Kidney (tissue), 14 donors: Measurements from ENCODE around the gene RNF112. TPM values are rescaled to one million over a fixed set of nuclear protein-coding genes. Genes with fewer than 3 reads are reported as not detected.

Experiments
- DNase-seq, 5 donors: peaks; one replicate each; pipeline ENCODE4 v3.0.0-alpha.2; 2013 to 2020
- FAIRE-seq: peaks from 2 replicates; lab custom pipeline; 2012; peaks lifted over from hg19 to GRCh38; lab: Jason Lieb, UNC
- H3K27ac ChIP-seq, 2 donors: one replicate each; pipeline ENCODE4 v1.7.0; 2013; ENCODE audit warnings: low read depth in 2 of 2, low read length in 2 of 2, inconsistent platforms in 1 of 2
- H3K27me3 ChIP-seq: one replicate; pipeline ENCODE4 v1.7.1; 2013; ENCODE audit warnings: low read length, inconsistent platforms; ENCODE audit not compliant: control insufficient read depth, insufficient read depth
- H3K36me3 ChIP-seq, 3 donors: one replicate each; pipeline versions ENCODE4 v1.7.0 to v1.7.1; 2013; ENCODE audit warnings: low read length in 3 of 3, control low read depth in 1 of 3, inconsistent platforms in 1 of 3; ENCODE audit not compliant: insufficient read depth in 3 of 3, control insufficient read depth in 2 of 3
- H3K4me1 ChIP-seq, 3 donors: one replicate each; pipeline versions ENCODE4 v1.7.0 to v1.7.1; 2013; ENCODE audit warnings: low read length in 3 of 3, inconsistent platforms in 1 of 3, low read depth in 1 of 3; ENCODE audit not compliant: control insufficient read depth in 2 of 3, insufficient read depth in 2 of 3
- H3K4me3 ChIP-seq, 3 donors: one replicate each; pipeline versions ENCODE4 v1.7.0 to v1.8.1; 2013; ENCODE audit warnings: low read length in 3 of 3, control low read depth in 1 of 3, inconsistent platforms in 1 of 3
- H3K9ac ChIP-seq, 3 donors: one replicate each; pipeline versions ENCODE4 v1.7.0 to v1.7.1; 2013; ENCODE audit warnings: low read length in 3 of 3, control low read depth in 1 of 3, inconsistent platforms in 1 of 3
- H3K9me3 ChIP-seq, 3 donors: one replicate each; pipeline versions ENCODE4 v1.7.0 to v1.7.1; 2013; ENCODE audit warnings: low read length in 3 of 3, control low read depth in 1 of 3, inconsistent platforms in 1 of 3; ENCODE audit not compliant: control insufficient read depth in 2 of 3, insufficient read depth in 1 of 3
- intact Hi-C: fragments of 100-400 bp; cut with DNase I; formaldehyde crosslinking; loops from one replicate; pipeline ENCODE4 v1.11.1; 2022
- polyA plus RNA-seq: library from polyadenylated mRNA; stranded (reverse); fragments of 350-450 nt; fragmentation: Illumina TruSeq; extraction: RNeasy Lipid Tissue Mini Kit (QIAGEN cat#74804); gene quantifications from one replicate; pipeline ENCODE4 v1.2.3, GENCODE V29; 2014; ENCODE audit warnings: low read depth, low replicate concordance; ENCODE audit not compliant: insufficient read depth
- total RNA-seq: library from RNA; stranded (reverse); fragmentation: NEBNext Ultra II Directional; extraction: Animal tissue kit (Norgen Biotek cat#: 25700); gene quantifications from one replicate; pipeline ENCODE4 v1.2.1, GENCODE V29; 2021
- TF ChIP-seq, protein P1 (sequence below): IDR thresholded peaks from 3 replicates; pipeline ENCODE4 v1.5.1; 2012; ENCODE audit warnings: mild to moderate bottlenecking, moderate library complexity, borderline replicate concordance; ENCODE audit not compliant: insufficient read depth; ENCODE audit errors: extremely low read depth
- donor health status: control.
- donor health status: control.
- donor health status: control.
- donor health status: control.
- donor health status: control.
- donor health status: DM: yes; HTN: yes; CAD: no.
- donor health status: Normal renal cell carcinoma (clear cell type).

RNF112 gene
- total and polyA plus RNA-seq, 2 donors from 2014 or later: 0.99 to 7.3 TPM

GRCh38 chr17:19386974-19387920, 23.8 kb upstream of the RNF112 start, which contains the start of gene MFAP4:
MFAP4 (minus strand) TSS chr17:19387190; CDS start chr17:19387155, 35 bp downstream.
- intact Hi-C loops: no loop called here
- Histone ChIP-seq H3K9ac (peak within 1 kb of the TSS in 1 of 3 donors; percentile 43), H3K4me3 (peak within 1 kb of the TSS in 1 of 3 donors; percentile 67), H3K9me3 (no peaks in the 10 kb centered on the region), H3K27ac (peak within 1 kb of the TSS; percentile 67 to 78), H3K36me3 (peaks cover 0 to 9% (median 8%) of the 10 kb centered on the region in 3 donors), H3K4me1 (peaks cover 0 to 23% (median 4%) of the 10 kb centered on the region in 3 donors), H3K27me3 (no peaks in the 10 kb centered on the region)
- FAIRE-seq: no peak
- peak; percentile 92 to 96 (median 92) for DNase-seq
- TF ChIP-seq, protein P1, sequence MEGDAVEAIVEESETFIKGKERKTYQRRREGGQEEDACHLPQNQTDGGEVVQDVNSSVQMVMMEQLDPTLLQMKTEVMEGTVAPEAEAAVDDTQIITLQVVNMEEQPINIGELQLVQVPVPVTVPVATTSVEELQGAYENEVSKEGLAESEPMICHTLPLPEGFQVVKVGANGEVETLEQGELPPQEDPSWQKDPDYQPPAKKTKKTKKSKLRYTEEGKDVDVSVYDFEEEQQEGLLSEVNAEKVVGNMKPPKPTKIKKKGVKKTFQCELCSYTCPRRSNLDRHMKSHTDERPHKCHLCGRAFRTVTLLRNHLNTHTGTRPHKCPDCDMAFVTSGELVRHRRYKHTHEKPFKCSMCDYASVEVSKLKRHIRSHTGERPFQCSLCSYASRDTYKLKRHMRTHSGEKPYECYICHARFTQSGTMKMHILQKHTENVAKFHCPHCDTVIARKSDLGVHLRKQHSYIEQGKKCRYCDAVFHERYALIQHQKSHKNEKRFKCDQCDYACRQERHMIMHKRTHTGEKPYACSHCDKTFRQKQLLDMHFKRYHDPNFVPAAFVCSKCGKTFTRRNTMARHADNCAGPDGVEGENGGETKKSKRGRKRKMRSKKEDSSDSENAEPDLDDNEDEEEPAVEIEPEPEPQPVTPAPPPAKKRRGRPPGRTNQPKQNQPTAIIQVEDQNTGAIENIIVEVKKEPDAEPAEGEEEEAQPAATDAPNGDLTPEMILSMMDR: no peak

GRCh38 chr17:19387921-19388521, 23.0 kb upstream of the RNF112 start:
- FAIRE-seq: no peak
- H3K9me3 ChIP-seq: no peaks in the 10 kb centered on the region

DNA sequence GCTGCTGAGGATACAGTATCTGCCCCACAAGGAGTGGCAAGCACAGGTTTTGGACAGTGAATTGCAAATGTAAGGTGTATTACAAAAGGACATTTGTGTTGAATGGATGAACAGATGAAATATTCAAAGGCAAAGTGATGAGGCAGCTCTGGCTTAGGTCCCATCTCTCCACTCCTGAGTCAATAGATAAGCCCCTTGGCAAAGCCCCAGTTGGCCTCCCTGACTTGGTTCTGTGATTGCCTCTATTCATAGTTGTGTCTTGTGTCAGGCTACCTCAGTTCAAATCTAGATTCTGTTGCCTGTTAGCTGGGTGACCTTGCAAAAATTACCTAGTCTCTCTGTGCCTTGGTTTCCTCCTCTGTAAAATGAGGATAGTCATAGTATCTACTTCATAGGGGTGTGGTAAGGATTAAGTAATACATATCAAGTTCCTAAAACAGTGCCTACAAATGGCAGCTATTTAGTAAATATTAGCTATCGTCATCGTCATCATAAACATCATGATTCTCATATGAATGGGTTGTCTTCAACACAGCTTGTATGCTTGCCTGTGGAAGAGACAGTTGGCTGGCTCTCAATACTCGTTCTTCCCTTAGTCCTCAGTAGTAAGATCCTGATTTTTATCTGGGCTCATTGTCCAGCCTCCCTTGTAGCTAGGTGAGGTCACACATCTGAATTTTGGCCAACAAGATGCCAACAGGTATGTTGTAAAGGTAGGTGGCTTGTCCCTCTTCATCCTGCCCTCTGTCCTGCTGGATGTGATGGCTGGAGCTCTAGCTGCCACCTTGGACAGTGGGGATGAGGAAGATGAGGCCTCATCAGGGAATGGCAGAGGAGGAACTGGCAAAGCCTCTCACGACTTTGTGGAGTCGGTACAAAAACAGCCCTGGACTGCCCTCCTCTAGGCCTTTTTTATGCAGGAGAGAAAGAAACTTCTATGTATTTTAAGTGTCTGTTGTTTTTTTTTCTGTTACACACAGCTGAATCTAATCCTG, 21.9 kb upstream of the RNF112 start:
- DNase-seq (peak in 2 of 5 donors; percentile 2 to 15), FAIRE-seq (no peak)
- H3K4me1 ChIP-seq: peaks cover 0 to 21% (median 4%) of the 10 kb centered on the region in 3 donors
- H3K4me3 ChIP-seq: no peak overlapping the region
- TF ChIP-seq, protein P1: no peak
- H3K27me3 ChIP-seq: no peaks in the 10 kb centered on the region
- H3K9me3 ChIP-seq: no peaks in the 10 kb centered on the region
- peak overlapping the region in 1 of 2 donors; percentile 60 for H3K27ac ChIP-seq
- intact Hi-C loops: no loop called here
- peaks cover 0 to 1% (median 0%) of the 10 kb centered on the region in 3 donors for H3K36me3 ChIP-seq
- no peak overlapping the region for H3K9ac ChIP-seq

More at GRCh38 chr17:19387921-19388521, 23.0 kb upstream of the RNF112 start:
- Histone ChIP-seq H3K36me3 (peaks cover 0 to 9% (median 5%) of the 10 kb centered on the region in 3 donors), H3K4me3 (no peak overlapping the region), H3K27me3 (no peaks in the 10 kb centered on the region), H3K27ac (peak overlapping the region; percentile 49 to 78), H3K9ac (no peak overlapping the region), H3K4me1 (peaks cover 0 to 23% (median 4%) of the 10 kb centered on the region in 3 donors)
- TF ChIP-seq, protein P1: no peak
- DNase-seq: peak in 1 of 5 donors; percentile 24
- intact Hi-C loops: no loop called here
